SU-DHL-6 (cell line): Measurements from ENCODE around the gene ABHD4.
"Not testable (repeated sequence)": the region's sequence is repeated elsewhere in the genome, so short reads cannot be mapped to it uniquely, and the experiment has no call there.

ENCODE experiments used
- CTCF ChIP-seq: fragments of 200-600 bp; sonication (generic); IDR thresholded peaks from one replicate; pipeline ENCODE4 v1.5.1; 2017; ENCODE audit warnings: antibody characterized with exemption, mild to moderate bottlenecking, low read length, moderate library complexity; ENCODE audit not compliant: insufficient read depth, poor library complexity, severe bottlenecking
- EZH2phosphoT487 ChIP-seq: fragments of 200-600 bp; sonication (generic), shearing (Covaris generic); conservative IDR thresholded peaks from 2 replicates; pipeline ENCODE4 v1.6.1; 2018; ENCODE audit warnings: mild to moderate bottlenecking, antibody characterized with exemption, low read length, moderate library complexity, mixed read lengths

- TF ChIP-seq CTCF, EZH2phosphoT487: not testable (repeated sequence)
Measured at GRCh38 chr14:22635980-22636379, 37.9 kb downstream of the ABHD4 start.
